Neural cell (in vitro differentiated cells): ENCODE results near the gene NGEF.

Source experiments
- EP300 ChIP-seq: fragments of 450-650 bp; conservative IDR thresholded peaks from 2 replicates; pipeline ENCODE4 v1.6.1; 2014; ENCODE audit warnings: antibody characterized with exemption, mild to moderate bottlenecking, moderate library complexity; ENCODE audit not compliant: poor library complexity, severe bottlenecking
- EZH2 ChIP-seq: fragments of 200-600, 300-800 bp; shearing (Covaris generic), sonication (generic); IDR thresholded peaks from 2 replicates; pipeline ENCODE4 v1.6.1; 2014; ENCODE audit warnings: antibody characterized with exemption, low read length, borderline replicate concordance, mild to moderate bottlenecking; ENCODE audit not compliant: insufficient read depth, poor library complexity, severe bottlenecking
- RAD21 ChIP-seq: fragments of 450-650 bp; conservative IDR thresholded peaks from 2 replicates; pipeline ENCODE4 v1.6.1; 2014; ENCODE audit warnings: antibody characterized with exemption, mild to moderate bottlenecking, moderate library complexity
- SMC3 ChIP-seq: fragments of 450-650 bp; conservative IDR thresholded peaks from 2 replicates; pipeline ENCODE4 v1.6.1; 2014; ENCODE audit warnings: antibody characterized with exemption, mild to moderate bottlenecking, moderate library complexity; ENCODE audit not compliant: poor library complexity

DNA sequence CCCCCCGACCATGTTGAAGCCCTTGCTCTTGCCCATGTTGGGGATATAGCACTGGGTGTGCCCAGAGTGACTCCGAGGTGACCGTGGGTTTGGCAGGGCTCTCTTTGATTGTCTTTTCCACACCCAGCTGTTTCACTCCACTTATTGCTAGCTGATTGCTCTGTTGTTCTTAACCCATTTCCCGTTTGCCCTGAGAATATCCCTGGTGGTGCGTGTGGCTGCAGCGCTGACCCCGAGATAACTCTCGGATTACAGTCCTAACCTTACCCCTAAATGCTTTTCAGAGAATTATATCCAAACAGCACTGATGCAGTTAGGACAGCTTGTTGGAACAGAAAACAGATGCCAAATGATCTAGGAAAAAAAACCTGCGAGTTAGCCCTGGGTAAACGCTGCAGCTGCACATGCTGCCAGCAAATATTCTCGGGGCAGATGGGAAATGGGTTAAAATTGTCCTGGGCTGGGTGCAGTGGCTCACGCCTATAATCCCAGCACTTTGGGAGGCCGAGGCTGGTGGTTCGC is 177.3 kb downstream of the NGEF start:
- no peak for TF ChIP-seq RAD21
- TF ChIP-seq SMC3, result no peak
- TF ChIP-seq EZH2, result no peak
- no peak for TF ChIP-seq EP300
